GM19324 (cell line): ENCODE data around the gene CRIM1.

Experiments used
- ATAC-seq: cut with Tn5 transposase; IDR thresholded peaks from one replicate; pipeline ENCODE4 v1.9.1; 2021; ENCODE audit warnings: mild to moderate bottlenecking, moderate library complexity; ENCODE audit not compliant: unreplicated experiment, low FRiP score

The CRIM1 gene

GRCh38 chr2:36539631-36540030, 184.1 kb downstream of the CRIM1 start:
- ATAC-seq: peak; percentile 63

- ATAC-seq: no peak
These were observed 185.6 kb downstream of the CRIM1 start for GRCh38 chr2:36540986-36541754.

- ATAC-seq: no peak
These were observed 186.5 kb downstream of the CRIM1 start for GRCh38 chr2:36541891-36542595.

GRCh38 chr2:36544638-36545338, 189.2 kb downstream of the CRIM1 start:
- ATAC-seq: no peak

GRCh38 chr2:36545871-36546416, 190.4 kb downstream of the CRIM1 start:
- no peak for ATAC-seq

- ATAC-seq: no peak
These were observed 192.3 kb downstream of the CRIM1 start for GRCh38 chr2:36547906-36548305.

- no peak for ATAC-seq
These were observed 193.6 kb downstream of the CRIM1 start for GRCh38 chr2:36549165-36549574.

GRCh38 chr2:36550006-36550405, 194.4 kb downstream of the CRIM1 start:
- ATAC-seq: no peak

- no peak for ATAC-seq
These were observed 198.1 kb downstream of the CRIM1 start for GRCh38 chr2:36553683-36554082.

GRCh38 chr2:36554531-36554930, 199.0 kb downstream of the CRIM1 start:
- no peak for ATAC-seq

GRCh38 chr2:36555789-36556188, 200.2 kb downstream of the CRIM1 start:
- no peak for ATAC-seq

GRCh38 chr2:36556842-36557241, 201.3 kb downstream of the CRIM1 start:
- no peak for ATAC-seq

GRCh38 chr2:36559221-36559942, 203.8 kb downstream of the CRIM1 start:
- ATAC-seq: no peak

- ATAC-seq: no peak
These were observed 205.1 kb downstream of the CRIM1 start for GRCh38 chr2:36560726-36561125.

- ATAC-seq: no peak
These were observed 205.8 kb downstream of the CRIM1 start for GRCh38 chr2:36561237-36561944.

- ATAC-seq: no peak
These were observed 206.7 kb downstream of the CRIM1 start for GRCh38 chr2:36562240-36562639.

GRCh38 chr2:36562973-36563532, 207.5 kb downstream of the CRIM1 start:
- ATAC-seq: no peak

- no peak for ATAC-seq
These were observed 208.9 kb downstream of the CRIM1 start for GRCh38 chr2:36564377-36564930.

GRCh38 chr2:36565712-36566111, 210.1 kb downstream of the CRIM1 start:
- ATAC-seq: no peak
